Activated CD4-positive, alpha-beta T cell treated with anti-CD3 and anti-CD28 coated beads, Interleukin-2, amount 50 U/mL, for 1 hour (primary cell): ENCODE data around the gene TGFB1.
A peak's percentile ranks its signal among the peaks of the same experiment; 100 is the strongest.

Experiments used
- DNase-seq: peaks from one replicate; pipeline ENCODE4 v3.0.0-alpha.2; 2020

TGFB1 gene

GRCh38 chr19:41319500-41320184 is 34.1 kb downstream of the TGFB1 start:
- DNase-seq, result no peak

- no peak for DNase-seq
Measured at GRCh38 chr19:41318696-41319499, 34.8 kb downstream of the TGFB1 start.

GRCh38 chr19:41316306-41316920 is 37.3 kb downstream of the TGFB1 start:
- DNase-seq, result no peak

- no peak for DNase-seq
Measured at GRCh38 chr19:41311613-41312012, 42.1 kb downstream of the TGFB1 start.

- no peak for DNase-seq
Measured at GRCh38 chr19:41311072-41311471, 42.6 kb downstream of the TGFB1 start.

GRCh38 chr19:41310033-41310831 is 43.5 kb downstream of the TGFB1 start, which contains the start of gene CCDC97:
CCDC97 (plus strand) TSS chr19:41310172; CDS start chr19:41310311, 139 bp downstream.
- DNase-seq, result peak; percentile 87

GRCh38 chr19:41309180-41310032 is 44.3 kb downstream of the TGFB1 start:
- DNase-seq, result no peak

GRCh38 chr19:41308450-41309179 is 45.1 kb downstream of the TGFB1 start:
- DNase-seq, result peak; percentile 97

GRCh38 chr19:41307954-41308449 is 45.7 kb downstream of the TGFB1 start:
- DNase-seq, result no peak

- DNase-seq, result no peak
Measured at GRCh38 chr19:41307090-41307875, 46.4 kb downstream of the TGFB1 start.

- no peak for DNase-seq
Measured at GRCh38 chr19:41305927-41306793, 47.6 kb downstream of the TGFB1 start.

- no peak for DNase-seq
Measured at GRCh38 chr19:41304706-41305483, 48.8 kb downstream of the TGFB1 start.

GRCh38 chr19:41303954-41304353 is 49.8 kb downstream of the TGFB1 start:
- peak; percentile 42 for DNase-seq

GRCh38 chr19:41302624-41303351 is 50.9 kb downstream of the TGFB1 start:
- peak; percentile 44 for DNase-seq

- no peak for DNase-seq
Measured at GRCh38 chr19:41300555-41300954, 53.2 kb downstream of the TGFB1 start.

GRCh38 chr19:41299755-41300089 is 54.0 kb downstream of the TGFB1 start:
- peak; percentile 61 for DNase-seq

- DNase-seq, result no peak
Measured at GRCh38 chr19:41299046-41299754, 54.5 kb downstream of the TGFB1 start.
